ENCODE results near the gene ALG12.

Gene ALG12

GRCh38 chr22:49872347-49872746 lies 45.9 kb downstream of the ALG12 start:
- no peak for TF ChIP-seq CTCF (IDR thresholded peaks at IDR 0.05; ENCODE audit: insufficient read depth, low read length, poor library complexity, severe bottlenecking)
- no peak overlapping the region for H3K4me3 ChIP-seq (replicated peaks; ENCODE audit: low read depth, low read length)
- no peak for DNase-seq (ENCODE audit: extremely low read depth, insufficient read length)
- H3K36me3 ChIP-seq (ENCODE audit: control insufficient read depth, insufficient read depth, low read length): no peaks in the 10 kb centered on the region; the same call in 1 of the 2 replicates
- H3K27me3 ChIP-seq (replicated peaks; ENCODE audit: control insufficient read depth, insufficient read depth, low read length): no peaks in the 10 kb centered on the region

- no peak overlapping the region for H3K4me3 ChIP-seq (replicated peaks; ENCODE audit: low read depth, low read length)
- no peaks in the 10 kb centered on the region for H3K27me3 ChIP-seq (replicated peaks; ENCODE audit: control insufficient read depth, insufficient read depth, low read length)
- TF ChIP-seq CTCF (IDR thresholded peaks at IDR 0.05; ENCODE audit: insufficient read depth, low read length, poor library complexity, severe bottlenecking): no peak
- H3K36me3 ChIP-seq (ENCODE audit: control insufficient read depth, insufficient read depth, low read length): no peaks in the 10 kb centered on the region; the same call in 1 of the 2 replicates
- no peak for DNase-seq (ENCODE audit: extremely low read depth, insufficient read length)
These were observed 46.8 kb downstream of the ALG12 start for GRCh38 chr22:49871482-49871881.

- TF ChIP-seq CTCF (IDR thresholded peaks at IDR 0.05; ENCODE audit: insufficient read depth, low read length, poor library complexity, severe bottlenecking): no peak
These were observed 48.2 kb downstream of the ALG12 start for GRCh38 chr22:49869845-49870712.

GRCh38 chr22:49869086-49869830 lies 49.0 kb downstream of the ALG12 start:
- TF ChIP-seq CTCF (IDR thresholded peaks at IDR 0.05; ENCODE audit: insufficient read depth, low read length, poor library complexity, severe bottlenecking): no peak
- Histone ChIP-seq H3K36me3 (ENCODE audit: control insufficient read depth, insufficient read depth, low read length) (no peaks in the 10 kb centered on the region; the same call in 1 of the 2 replicates), H3K27me3 (replicated peaks; ENCODE audit: control insufficient read depth, insufficient read depth, low read length) (no peaks in the 10 kb centered on the region), H3K4me3 (replicated peaks; ENCODE audit: low read depth, low read length) (no peak overlapping the region)
- DNase-seq (ENCODE audit: extremely low read depth, insufficient read length): no peak

More at GRCh38 chr22:49869845-49870712, 48.2 kb downstream of the ALG12 start:
- Histone ChIP-seq H3K36me3 (ENCODE audit: control insufficient read depth, insufficient read depth, low read length) (no peaks in the 10 kb centered on the region; the same call in 1 of the 2 replicates), H3K4me3 (replicated peaks; ENCODE audit: low read depth, low read length) (no peak overlapping the region), H3K27me3 (replicated peaks; ENCODE audit: control insufficient read depth, insufficient read depth, low read length) (no peaks in the 10 kb centered on the region)
- DNase-seq (ENCODE audit: extremely low read depth, insufficient read length): no peak

- no peaks in the 10 kb centered on the region for H3K27me3 ChIP-seq (replicated peaks; ENCODE audit: control insufficient read depth, insufficient read depth, low read length)
- no peaks in the 10 kb centered on the region; the same call in 1 of the 2 replicates for H3K36me3 ChIP-seq (ENCODE audit: control insufficient read depth, insufficient read depth, low read length)
- H3K4me3 ChIP-seq (replicated peaks; ENCODE audit: low read depth, low read length): no peak overlapping the region
- no peak for DNase-seq (ENCODE audit: extremely low read depth, insufficient read length)
- no peak for TF ChIP-seq CTCF (IDR thresholded peaks at IDR 0.05; ENCODE audit: insufficient read depth, low read length, poor library complexity, severe bottlenecking)
These were observed 50.7 kb downstream of the ALG12 start for GRCh38 chr22:49867303-49868265.

Measured in GM06990 (cell line).